ENCODE data around the gene CCKAR. TPM values are rescaled to one million over a fixed set of nuclear protein-coding genes. Genes with fewer than 3 reads are reported as not detected.

The CCKAR gene
- total RNA-seq, 3 donors from 2014 or later, result 0.44 TPM; not detected in 2

- intact Hi-C loops (cut with DNase I, micrococcal nuclease), result no loop called here
- Histone ChIP-seq H3K36me3 (ENCODE audit: low read depth) (no peaks in the 10 kb centered on the region), H3K9me3 (no peaks in the 10 kb centered on the region), H3K4me1 (ENCODE audit: low read depth) (no peaks in the 10 kb centered on the region), H3K4me3 (no peak overlapping the region)
- no peak for DNase-seq
- no peak for ATAC-seq
- TF ChIP-seq CTCF (IDR thresholded peaks at IDR 0.05), result no peak
Observed at GRCh38 chr4:26489101-26489985, 941 bp downstream of the CCKAR start.

GRCh38 chr4:26485684-26486083, 4.6 kb downstream of the CCKAR start:
- Histone ChIP-seq H3K36me3 (ENCODE audit: low read depth) (no peaks in the 10 kb centered on the region), H3K9me3 (no peaks in the 10 kb centered on the region), H3K4me3 (no peak overlapping the region), H3K4me1 (ENCODE audit: low read depth) (no peaks in the 10 kb centered on the region)
- DNase-seq (no peak), ATAC-seq (no peak)
- no peak for TF ChIP-seq CTCF (IDR thresholded peaks at IDR 0.05)
- intact Hi-C loops (cut with DNase I, micrococcal nuclease), result no loop called here

- no peak for TF ChIP-seq CTCF (IDR thresholded peaks at IDR 0.05)
- Histone ChIP-seq H3K4me1 (ENCODE audit: low read depth) (no peaks in the 10 kb centered on the region), H3K9me3 (no peaks in the 10 kb centered on the region), H3K4me3 (no peak overlapping the region), H3K36me3 (ENCODE audit: low read depth) (no peaks in the 10 kb centered on the region)
- DNase-seq (no peak), ATAC-seq (no peak)
- intact Hi-C loops (cut with DNase I, micrococcal nuclease), result no loop called here
Observed at GRCh38 chr4:26484516-26484915, 5.8 kb downstream of the CCKAR start.

- intact Hi-C loops (cut with DNase I, micrococcal nuclease), result no loop called here
- no peak for TF ChIP-seq CTCF (IDR thresholded peaks at IDR 0.05)
- ATAC-seq, result no peak
- Histone ChIP-seq H3K36me3 (ENCODE audit: low read depth) (no peaks in the 10 kb centered on the region), H3K9me3 (no peaks in the 10 kb centered on the region), H3K4me1 (ENCODE audit: low read depth) (no peaks in the 10 kb centered on the region), H3K4me3 (no peak overlapping the region)
- DNase-seq, result no peak
Observed at GRCh38 chr4:26484032-26484515, 6.2 kb downstream of the CCKAR start.

- TF ChIP-seq CTCF (IDR thresholded peaks at IDR 0.05), result no peak
- Histone ChIP-seq H3K4me3 (no peak overlapping the region), H3K9me3 (no peaks in the 10 kb centered on the region), H3K36me3 (ENCODE audit: low read depth) (no peaks in the 10 kb centered on the region), H3K4me1 (ENCODE audit: low read depth) (no peaks in the 10 kb centered on the region)
- ATAC-seq (no peak), DNase-seq (no peak)
- intact Hi-C loops (cut with DNase I, micrococcal nuclease), result no loop called here
Observed at GRCh38 chr4:26482508-26483462, 7.5 kb downstream of the CCKAR start.
